Cardiac atrium fibroblast (primary cell): ENCODE measurements around the gene HES5. TPM values are rescaled to one million over a fixed set of nuclear protein-coding genes. Genes with fewer than 3 reads are reported as not detected.

Experiments used
- total RNA-seq: library from RNA; depleted of rRNA; stranded (reverse); fragments of >200 nt; gene quantifications from 2 replicates; pipeline ENCODE4 v1.2.3, GENCODE V29; 2015

The HES5 gene, protein sequence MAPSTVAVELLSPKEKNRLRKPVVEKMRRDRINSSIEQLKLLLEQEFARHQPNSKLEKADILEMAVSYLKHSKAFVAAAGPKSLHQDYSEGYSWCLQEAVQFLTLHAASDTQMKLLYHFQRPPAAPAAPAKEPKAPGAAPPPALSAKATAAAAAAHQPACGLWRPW
- total RNA-seq, result not detected in 2 replicates

DNA sequence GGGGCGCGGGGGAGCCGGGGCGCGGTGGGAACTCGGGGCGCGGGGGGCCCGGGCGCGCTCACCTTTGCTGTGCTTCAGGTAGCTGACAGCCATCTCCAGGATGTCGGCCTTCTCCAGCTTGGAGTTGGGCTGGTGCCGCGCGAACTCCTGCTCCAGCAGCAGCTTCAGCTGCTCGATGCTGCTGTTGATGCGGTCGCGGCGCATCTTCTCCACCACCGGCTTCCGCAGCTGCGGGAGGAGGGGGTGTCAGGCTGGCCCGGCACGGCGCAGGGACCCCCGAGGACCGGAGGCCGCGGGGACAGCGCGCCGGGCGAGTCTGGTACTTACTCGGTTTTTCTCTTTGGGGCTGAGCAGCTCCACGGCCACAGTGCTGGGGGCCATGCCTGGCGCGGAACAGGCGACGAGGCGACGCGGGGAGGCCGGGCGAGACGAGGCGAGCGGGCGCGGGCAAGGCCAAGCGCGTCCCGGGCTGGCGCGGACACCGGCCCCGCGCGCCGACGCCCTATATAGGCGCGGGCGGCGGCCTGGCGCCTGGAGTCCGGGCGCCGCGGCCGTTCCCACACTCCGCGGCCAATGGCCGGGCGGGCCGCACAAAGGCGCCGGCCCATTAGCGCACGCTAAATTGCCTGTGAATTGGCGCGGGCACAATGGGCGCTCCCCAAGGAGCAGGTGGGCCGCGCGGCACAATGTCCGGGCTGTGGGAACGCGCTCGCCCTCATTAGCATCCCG is at the start of gene HES5:
Gene HES5 (minus strand): TSS at position 480 of the 729 bp plus-strand sequence. CDS start 99 bp downstream, at position 381.

DNA sequence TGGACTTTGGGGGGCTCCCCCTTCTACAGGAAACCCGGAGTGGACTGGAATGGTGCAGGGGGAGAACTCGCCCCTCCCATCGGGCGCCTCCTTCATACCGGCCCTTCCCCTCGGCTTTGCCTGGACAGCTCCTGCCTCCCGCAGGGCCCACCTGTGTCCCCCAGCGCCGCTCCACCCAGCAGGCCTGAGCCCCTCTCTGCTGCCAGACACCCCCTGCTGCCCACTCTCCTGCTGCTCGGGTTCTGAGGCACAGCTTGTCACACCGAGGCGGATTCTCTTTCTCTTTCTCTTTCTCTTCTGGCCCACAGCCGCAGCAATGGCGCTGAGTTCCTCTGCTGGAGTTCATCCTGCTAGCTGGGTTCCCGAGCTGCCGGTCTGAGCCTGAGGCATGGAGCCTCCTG is 26.2 kb upstream of the HES5 start, which contains the start of gene TNFRSF14:
Gene TNFRSF14 (plus strand): TSS at position 95 of the 401 bp plus-strand sequence. CDS start 294 bp downstream, at position 389.

DNA sequence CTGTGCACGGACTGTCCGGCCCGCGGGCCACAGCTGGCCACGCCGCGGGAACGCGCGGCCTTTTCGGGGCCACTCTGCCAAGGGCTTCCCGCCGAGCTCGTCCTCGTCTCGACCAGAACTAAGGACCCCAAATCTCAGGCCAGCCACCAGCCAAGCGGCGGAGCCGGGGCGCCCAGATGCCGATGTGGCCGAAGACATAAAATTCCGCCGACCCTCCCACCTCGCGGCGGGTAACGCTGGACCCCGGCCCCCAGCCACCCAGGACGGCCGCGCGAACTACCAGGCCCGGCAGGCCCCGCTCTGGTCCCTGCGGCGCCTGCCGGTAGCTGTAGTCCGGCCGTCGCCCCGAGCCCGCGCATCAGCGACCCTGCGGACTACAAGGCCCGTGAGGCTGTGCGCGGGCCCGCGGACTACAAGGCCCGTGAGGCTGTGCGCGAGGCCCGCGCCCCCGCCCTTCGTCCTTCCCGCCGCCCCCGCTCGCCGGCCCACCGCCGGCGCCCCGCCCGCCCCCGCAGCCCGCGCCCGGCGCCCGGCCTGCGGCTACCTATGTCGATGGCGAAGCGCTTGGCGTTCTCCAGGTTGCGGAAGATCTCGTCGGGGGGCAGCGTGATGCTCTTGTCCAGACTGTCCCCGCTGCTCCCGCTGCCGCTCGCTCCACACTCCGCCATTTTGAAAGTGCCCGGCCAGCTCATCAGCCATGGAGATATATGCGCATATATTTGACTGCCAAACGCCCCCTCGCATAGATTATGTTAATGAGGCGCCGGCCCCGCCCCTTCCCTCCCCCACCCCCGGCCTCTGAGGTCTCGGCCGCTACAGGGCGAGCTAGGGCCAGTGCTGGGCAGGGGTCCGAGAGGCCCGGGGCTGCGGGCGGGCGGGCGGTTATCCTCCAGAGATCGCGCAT is 3.9 kb downstream of the HES5 start, which contains the start of gene PANK4:
Gene PANK4 (minus strand): TSS at position 677 of the 904 bp plus-strand sequence. CDS start 9 bp downstream, at position 668.

Other genes with a start within 250 kb of the HES5 start
- gene MORN1, start 138.7 kb downstream of the HES5 start, total RNA-seq, result 2.4 and 3.2 TPM in 2 replicates
- 97.8 and 117 TPM in 2 replicates for gene RER1, start 138.4 kb downstream of the HES5 start, total RNA-seq
- gene PEX10, start 117.7 kb downstream of the HES5 start, total RNA-seq, result 22.0 and 34.2 TPM in 2 replicates
- gene PLCH2, start 54.0 kb downstream of the HES5 start, total RNA-seq, result under 0.01 TPM in 1 of 2 replicates, not detected in the other
- 13.5 and 21.4 TPM in 2 replicates for gene PANK4, start 3.7 kb downstream of the HES5 start, total RNA-seq
- gene TNFRSF14, start 26.1 kb upstream of the HES5 start, total RNA-seq, result 17.9 and 18.6 TPM in 2 replicates
- gene PRXL2B, start 56.5 kb upstream of the HES5 start, total RNA-seq, result 16.8 and 19.5 TPM in 2 replicates
- gene MMEL1, start 102.8 kb upstream of the HES5 start, total RNA-seq, result not detected in 2 replicates